GM19455 (cell line): ENCODE measurements around the gene FARP1.

Source experiments
- ATAC-seq: cut with Tn5 transposase; IDR thresholded peaks from one replicate; pipeline ENCODE4 v1.9.1; 2021; ENCODE audit not compliant: unreplicated experiment

Gene FARP1

GRCh38 chr13:98278068-98278724 lies 135.3 kb downstream of the FARP1 start:
- ATAC-seq: no peak

GRCh38 chr13:98279473-98280175 lies 136.7 kb downstream of the FARP1 start:
- no peak for ATAC-seq

GRCh38 chr13:98280176-98280510 lies 137.2 kb downstream of the FARP1 start:
- ATAC-seq: no peak

GRCh38 chr13:98284679-98285078 lies 141.8 kb downstream of the FARP1 start:
- ATAC-seq: no peak

GRCh38 chr13:98285317-98285716 lies 142.4 kb downstream of the FARP1 start:
- ATAC-seq: no peak

GRCh38 chr13:98285852-98286594 lies 143.1 kb downstream of the FARP1 start:
- no peak for ATAC-seq

GRCh38 chr13:98286799-98287198 lies 143.9 kb downstream of the FARP1 start:
- ATAC-seq: no peak

GRCh38 chr13:98288211-98288610 lies 145.3 kb downstream of the FARP1 start:
- no peak for ATAC-seq

GRCh38 chr13:98289339-98289945 lies 146.5 kb downstream of the FARP1 start:
- ATAC-seq: no peak

GRCh38 chr13:98290261-98290660 lies 147.4 kb downstream of the FARP1 start:
- no peak for ATAC-seq

GRCh38 chr13:98291658-98292057 lies 148.8 kb downstream of the FARP1 start:
- no peak for ATAC-seq

- ATAC-seq: no peak
Observed at GRCh38 chr13:98293103-98293502, 150.2 kb downstream of the FARP1 start.

- ATAC-seq: no peak
Observed at GRCh38 chr13:98293570-98294142, 150.8 kb downstream of the FARP1 start.

- ATAC-seq: no peak
Observed at GRCh38 chr13:98295371-98295770, 152.5 kb downstream of the FARP1 start.

- no peak for ATAC-seq
Observed at GRCh38 chr13:98297051-98297450, 154.2 kb downstream of the FARP1 start.

GRCh38 chr13:98297745-98298144 lies 154.9 kb downstream of the FARP1 start:
- no peak for ATAC-seq

GRCh38 chr13:98298599-98298998 lies 155.7 kb downstream of the FARP1 start:
- ATAC-seq: no peak

- no peak for ATAC-seq
Observed at GRCh38 chr13:98299235-98299965, 156.5 kb downstream of the FARP1 start.

GRCh38 chr13:98299966-98300350 lies 157.1 kb downstream of the FARP1 start:
- no peak for ATAC-seq

- no peak for ATAC-seq
Observed at GRCh38 chr13:98300956-98301641, 158.2 kb downstream of the FARP1 start.
